NB4 (cell line): ENCODE results near the gene GPC5.

Experiments used
- CTCF ChIP-seq: IDR thresholded peaks from one replicate; pipeline ENCODE4 v1.5.1; 2012; ENCODE audit warnings: low read depth, low read length
- POLR2A ChIP-seq: IDR thresholded peaks from 2 replicates; pipeline ENCODE4 v1.6.1; 2011; ENCODE audit warnings: mild to moderate bottlenecking; ENCODE audit not compliant: insufficient read length; ENCODE audit errors: extremely low read depth

- TF ChIP-seq CTCF (no peak), POLR2A (no peak)
Observed at GRCh38 chr13:92312823-92313222, 914.4 kb downstream of the GPC5 start.
